HuH-7.5 (cell line): ENCODE data around the gene PLEKHN1.
"Not testable (repeated sequence)": the region's sequence is repeated elsewhere in the genome, so short reads cannot be mapped to it uniquely, and the experiment has no call there.

Source experiments
- DNase-seq: peaks from one replicate; pipeline ENCODE4 v3.0.0; 2011; ENCODE audit warnings: low spot score

The PLEKHN1 gene

GRCh38 chr1:974293-974640, 8.0 kb downstream of the PLEKHN1 start:
- no peak for DNase-seq

GRCh38 chr1:974687-975328, 8.5 kb downstream of the PLEKHN1 start:
- DNase-seq = no peak

GRCh38 chr1:975365-975764, 9.1 kb downstream of the PLEKHN1 start:
- DNase-seq = no peak

GRCh38 chr1:975896-976683, 9.8 kb downstream of the PLEKHN1 start:
- peak; percentile 91 for DNase-seq

GRCh38 chr1:976791-977190, 10.5 kb downstream of the PLEKHN1 start:
- DNase-seq = not testable (repeated sequence)

- DNase-seq = no peak
These were observed 12.0 kb downstream of the PLEKHN1 start for GRCh38 chr1:978069-978834.

- no peak for DNase-seq
These were observed 12.8 kb downstream of the PLEKHN1 start for GRCh38 chr1:978835-979743.

- no peak for DNase-seq
These were observed 13.4 kb downstream of the PLEKHN1 start for GRCh38 chr1:979744-980072.

- no peak for DNase-seq
These were observed 13.9 kb downstream of the PLEKHN1 start for GRCh38 chr1:980137-980571.

GRCh38 chr1:980602-981395, 14.5 kb downstream of the PLEKHN1 start:
- DNase-seq = no peak

GRCh38 chr1:981491-981954, 15.2 kb downstream of the PLEKHN1 start:
- no peak for DNase-seq

- DNase-seq = no peak
These were observed 15.8 kb downstream of the PLEKHN1 start, which contains the start of gene PERM1 for GRCh38 chr1:981955-982558. PERM1 (minus strand) TSS chr1:982093; CDS start chr1:981029, 1,064 bp downstream.

- no peak for DNase-seq
These were observed 16.6 kb downstream of the PLEKHN1 start for GRCh38 chr1:982765-983436.

GRCh38 chr1:983798-984475, 17.7 kb downstream of the PLEKHN1 start:
- peak; percentile 88 for DNase-seq

- DNase-seq = no peak
These were observed 18.2 kb downstream of the PLEKHN1 start for GRCh38 chr1:984476-984814.

GRCh38 chr1:985126-985525, 18.8 kb downstream of the PLEKHN1 start:
- no peak for DNase-seq

GRCh38 chr1:988061-988460, 21.8 kb downstream of the PLEKHN1 start:
- not testable (repeated sequence) for DNase-seq

GRCh38 chr1:991275-991674, 25.0 kb downstream of the PLEKHN1 start:
- DNase-seq = not testable (repeated sequence)

- DNase-seq = no peak
These were observed 25.6 kb downstream of the PLEKHN1 start for GRCh38 chr1:991895-992294.
